ENCODE measurements around the gene ARSG.
"Not testable (repeated sequence)": the region's sequence is repeated elsewhere in the genome, so short reads cannot be mapped to it uniquely, and the experiment has no call there.

Gene ARSG

DNA sequence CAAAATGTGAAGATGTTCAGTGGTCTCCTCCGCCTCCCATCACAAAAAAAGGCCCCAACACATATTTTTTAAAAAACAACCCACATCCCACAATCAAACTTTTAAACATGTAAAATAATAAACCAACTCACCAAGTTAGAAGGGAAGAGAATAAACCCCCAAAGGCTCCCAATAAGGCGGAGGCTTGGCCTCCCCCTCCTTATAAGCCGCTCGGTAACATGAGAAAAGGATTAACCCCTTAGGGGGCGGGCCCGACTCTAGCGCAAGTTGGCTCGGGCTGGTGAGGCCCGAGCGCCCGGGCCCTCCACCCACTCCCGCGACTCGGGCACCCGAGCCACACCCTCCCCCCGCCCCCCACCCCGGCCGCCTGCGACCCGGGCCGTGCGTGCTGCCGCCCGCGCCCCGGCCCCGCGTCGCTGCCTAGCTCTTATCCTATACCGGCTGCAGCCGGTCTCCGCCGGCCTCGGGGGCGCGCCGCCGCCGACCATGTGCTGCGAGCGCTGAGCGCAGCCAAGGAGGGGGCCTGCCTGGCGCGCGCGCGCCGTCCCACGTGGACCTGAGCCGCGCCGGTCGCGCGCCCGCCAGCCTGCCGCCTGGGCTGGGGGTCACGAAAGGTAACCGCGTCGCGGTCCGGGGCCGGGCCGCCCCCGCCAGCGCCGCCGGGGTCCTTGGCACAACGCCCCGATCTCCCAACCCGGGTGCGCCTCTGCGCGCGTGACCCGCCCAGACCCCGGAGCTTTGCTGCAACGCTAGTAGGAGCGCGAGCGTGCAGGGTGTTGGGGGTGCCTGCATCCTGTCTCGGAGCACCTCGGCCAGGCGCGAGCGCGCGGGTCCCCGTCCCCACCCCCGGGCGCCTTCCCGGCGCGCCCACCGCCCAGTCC lies at the start of gene ARSG, which contains the start of gene SLC16A6:
TSS of gene ARSG (plus strand) at position 541 of the 881 bp plus-strand sequence. CDS start 15,999 bp downstream, outside the sequence.
TSS of gene SLC16A6 (minus strand) at position 173 of the 881 bp plus-strand sequence. CDS start 12,807 bp downstream, outside the sequence.
- FAIRE-seq: no peak

DNA sequence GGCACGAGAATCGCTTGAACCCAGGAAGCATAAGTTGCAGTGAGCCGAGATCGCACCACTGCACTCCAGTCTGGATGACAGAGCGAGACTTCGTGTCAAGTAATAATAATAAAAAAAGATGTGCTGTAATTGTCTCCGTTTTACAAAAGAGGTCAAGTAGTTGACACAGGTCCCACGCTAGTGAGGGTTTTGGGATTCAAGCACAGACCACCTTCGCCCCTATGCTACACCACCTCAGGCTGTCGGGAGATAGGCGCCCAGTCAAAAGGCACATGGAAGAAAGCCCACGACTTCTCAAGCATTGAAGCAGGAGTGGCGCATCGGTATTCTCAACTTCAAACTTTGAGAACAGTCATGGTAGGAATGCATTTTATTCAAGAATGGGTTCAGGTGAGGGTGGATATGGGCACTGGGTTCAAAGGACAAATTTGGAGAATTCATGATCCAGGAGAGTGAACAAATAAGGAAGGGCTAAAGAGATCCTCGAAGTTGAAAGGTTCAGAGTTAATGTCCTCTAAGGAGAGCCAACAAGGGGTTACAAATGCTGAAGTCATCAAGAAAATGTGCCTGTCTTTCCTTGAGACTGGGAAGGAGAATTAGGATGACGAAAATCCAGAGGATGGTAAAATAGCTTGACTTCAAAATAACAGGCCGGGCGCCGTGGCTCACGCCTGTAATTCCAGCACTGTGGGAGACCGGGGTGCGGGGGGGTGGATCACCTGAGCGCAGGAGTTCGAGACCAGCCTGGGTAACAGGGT lies 44.8 kb upstream of the ARSG start:
- FAIRE-seq: no peak

- no peak for FAIRE-seq
These were observed 43.7 kb upstream of the ARSG start, which contains the start of gene AMZ2 for GRCh38 chr17:68247445-68248198. Gene AMZ2 (plus strand): TSS chr17:68248043. CDS start chr17:68250188, 2,145 bp downstream.

GRCh38 chr17:68248199-68248825 lies 43.0 kb upstream of the ARSG start:
- no peak for FAIRE-seq

DNA sequence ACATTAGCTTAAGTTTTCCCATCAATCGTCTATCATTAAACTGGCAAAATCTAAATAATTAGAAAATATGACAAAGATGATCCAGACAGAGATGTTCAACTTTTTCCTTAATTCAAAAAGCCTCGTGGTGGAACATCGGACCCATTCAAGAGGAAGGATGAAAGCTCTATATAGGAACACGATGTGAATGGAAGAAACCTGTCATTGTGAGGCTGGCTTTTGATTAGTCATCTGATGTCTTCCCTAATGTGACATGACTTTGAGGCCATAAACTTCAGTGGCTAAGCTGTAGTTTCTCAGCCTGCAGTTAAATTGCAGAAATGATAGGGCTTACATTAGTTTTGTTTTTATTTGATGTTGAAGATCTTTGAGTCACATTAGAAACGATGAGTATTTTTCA lies 42.4 kb upstream of the ARSG start:
- FAIRE-seq: no peak

DNA sequence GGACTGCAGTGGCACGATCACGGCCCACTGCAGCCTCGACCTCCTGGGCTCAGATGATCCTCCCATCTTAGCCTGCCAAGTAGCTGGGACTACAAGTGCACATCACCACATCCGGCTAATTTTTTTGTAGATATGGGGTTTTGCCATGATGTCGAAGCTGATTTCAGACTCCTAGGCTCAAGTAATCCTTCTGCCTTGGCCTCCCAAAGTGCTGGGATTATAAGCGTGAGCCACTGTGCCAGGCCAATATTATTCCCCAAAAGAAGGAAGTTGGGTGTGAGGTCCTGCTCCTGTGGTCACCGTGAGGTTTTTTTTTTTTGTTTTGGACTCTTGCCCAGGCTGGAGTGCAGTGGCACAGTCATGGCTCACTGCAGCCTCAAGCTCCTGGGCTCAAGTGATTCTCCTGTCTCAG lies 41.9 kb upstream of the ARSG start:
- FAIRE-seq: no peak

DNA sequence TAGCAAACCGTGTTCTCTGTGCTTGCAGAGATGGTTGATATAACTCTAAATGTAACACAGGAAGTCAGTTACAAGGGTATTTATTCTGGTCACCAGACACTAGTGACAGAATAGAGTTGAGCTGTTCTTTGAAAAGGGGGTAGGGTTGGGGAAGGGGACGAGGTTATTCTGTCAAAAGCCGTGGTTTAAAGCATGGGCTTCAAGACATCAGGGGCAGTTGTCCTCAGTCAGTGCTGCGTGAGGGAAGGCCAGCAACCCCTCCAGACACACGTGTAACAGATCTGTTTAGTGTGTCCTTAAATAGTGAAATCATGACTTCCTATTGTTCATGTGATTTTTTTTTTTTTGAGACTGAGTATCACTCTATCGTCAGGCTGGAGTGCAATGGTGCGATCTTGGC lies 37.9 kb upstream of the ARSG start:
- FAIRE-seq: not testable (repeated sequence)

GRCh38 chr17:68255151-68255550 lies 36.1 kb upstream of the ARSG start:
- no peak for FAIRE-seq

DNA sequence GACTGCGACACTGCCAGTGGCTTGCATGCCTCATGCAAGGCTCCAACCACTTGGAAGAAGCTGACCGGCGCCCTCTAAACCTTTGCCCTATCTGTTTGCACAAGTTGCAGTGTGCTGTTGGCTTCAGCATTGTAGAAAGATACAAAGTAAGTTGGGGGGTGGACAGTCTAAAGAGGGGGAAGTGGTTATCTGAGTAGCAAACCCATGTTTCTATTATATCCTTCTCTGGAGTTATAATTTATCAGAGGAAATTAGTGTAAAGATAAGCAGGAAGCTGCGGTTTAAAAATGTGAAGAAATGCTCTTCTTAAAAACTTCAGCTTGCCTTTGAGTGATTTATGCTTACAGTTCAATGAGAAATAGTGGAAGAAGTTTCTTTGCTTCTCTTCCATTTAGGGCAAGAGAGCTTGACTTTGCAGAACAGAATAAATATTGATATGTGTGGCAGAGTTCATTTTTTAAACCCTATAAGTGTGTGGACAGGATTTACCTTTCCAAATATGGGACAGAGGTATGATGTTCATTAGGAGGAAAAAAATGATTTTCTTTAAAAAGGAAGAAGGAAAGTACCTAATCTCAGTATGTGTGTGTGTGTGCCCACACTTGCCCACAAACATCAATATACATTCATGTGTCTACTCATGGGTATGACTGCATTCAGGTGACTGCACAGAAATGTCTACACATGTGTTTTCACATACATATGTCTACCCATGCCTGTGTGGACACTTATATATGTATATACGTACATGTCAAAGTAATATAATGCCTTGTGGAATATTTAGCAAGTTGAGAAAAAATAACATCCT lies 35.4 kb upstream of the ARSG start:
- FAIRE-seq: no peak

DNA sequence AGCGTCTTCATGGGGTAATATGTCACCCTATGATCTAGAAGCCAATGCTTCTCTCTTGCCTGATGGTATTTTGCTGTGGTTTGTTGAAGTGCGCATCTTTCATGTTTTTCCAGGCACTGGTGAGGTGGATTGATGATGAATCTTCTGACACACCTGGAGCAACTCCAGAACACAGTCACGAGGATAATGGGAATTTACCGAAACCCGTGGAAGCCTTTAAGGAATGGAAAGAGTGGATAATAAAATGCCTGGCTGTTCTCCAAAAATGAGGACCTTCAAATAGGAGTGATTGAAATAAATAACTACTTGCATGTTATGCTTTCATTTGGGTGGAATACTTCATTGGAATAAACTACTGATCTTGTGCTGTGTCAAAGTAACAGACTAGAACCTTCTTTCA lies 34.6 kb upstream of the ARSG start:
- not testable (repeated sequence) for FAIRE-seq

- no peak for FAIRE-seq
These were observed 33.4 kb upstream of the ARSG start for GRCh38 chr17:68257934-68258333.

DNA sequence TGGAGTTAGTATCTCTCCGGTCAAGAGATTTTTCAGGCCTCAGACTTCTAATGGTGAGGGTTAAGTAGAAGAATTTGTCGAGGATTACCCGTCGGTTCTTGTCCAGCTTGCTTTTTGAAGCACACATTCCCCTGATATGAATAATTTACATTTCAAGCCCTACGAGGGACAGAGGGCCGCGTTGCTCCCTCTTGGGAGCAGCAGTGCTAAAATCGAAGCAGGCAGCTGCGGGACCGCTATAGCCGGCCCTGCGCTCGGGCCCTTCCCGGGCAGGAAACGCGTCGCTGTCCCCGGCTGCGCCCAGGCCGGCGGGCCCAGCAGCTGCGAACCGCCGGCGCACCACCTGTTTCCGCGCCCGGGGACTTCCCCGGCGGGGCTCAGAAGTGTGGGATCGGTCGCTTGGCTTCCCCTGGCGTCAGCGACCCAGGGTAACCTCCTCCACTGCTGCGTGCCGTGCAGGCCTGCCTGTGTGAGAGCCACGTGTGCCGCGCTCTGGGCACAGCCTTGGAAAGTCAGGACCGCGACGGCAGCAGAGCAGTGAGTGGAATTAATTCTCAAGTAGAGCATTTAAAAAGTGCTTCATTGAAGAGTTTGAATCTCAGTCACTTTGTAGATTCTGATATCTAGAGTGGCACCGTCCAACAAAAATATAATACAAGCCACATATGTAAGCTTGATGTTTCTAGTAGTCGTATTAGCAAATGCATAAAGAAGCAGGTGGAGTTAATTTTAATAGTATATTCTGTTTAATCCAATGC lies 32.2 kb upstream of the ARSG start:
- not testable (repeated sequence) for FAIRE-seq

GRCh38 chr17:68259648-68259951 lies 31.7 kb upstream of the ARSG start:
- not testable (repeated sequence) for FAIRE-seq

- no peak for FAIRE-seq
These were observed 31.1 kb upstream of the ARSG start for GRCh38 chr17:68260051-68260762.

GRCh38 chr17:68262467-68262866 lies 28.8 kb upstream of the ARSG start:
- not testable (repeated sequence) for FAIRE-seq

DNA sequence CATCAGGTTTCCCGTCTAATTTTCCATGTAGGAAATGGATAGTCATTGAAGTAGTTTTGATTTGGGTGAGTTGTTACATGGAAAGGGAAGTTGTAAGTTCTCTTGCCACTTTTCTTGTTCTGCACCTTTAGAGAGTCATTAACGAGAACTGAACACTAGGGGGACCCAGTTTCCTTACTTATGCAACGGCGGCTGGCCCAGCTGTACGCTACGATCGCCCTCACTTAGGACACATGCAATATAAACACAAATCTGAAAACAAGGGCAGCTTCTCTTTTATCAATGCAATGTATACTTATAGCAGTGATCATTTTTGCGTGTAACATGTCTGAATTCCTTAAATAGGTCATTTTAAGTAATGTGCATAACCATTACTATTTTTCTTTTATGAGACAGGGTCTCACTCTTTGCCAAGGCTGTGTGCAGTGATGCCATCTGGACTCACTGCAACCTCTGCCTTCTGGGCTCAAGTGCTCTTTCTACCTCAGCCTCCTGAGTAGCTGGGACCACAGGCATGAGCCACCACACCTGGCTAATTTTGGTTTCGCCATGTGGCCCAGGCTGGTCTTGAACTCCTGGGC lies 28.1 kb upstream of the ARSG start:
- FAIRE-seq: not testable (repeated sequence)

DNA sequence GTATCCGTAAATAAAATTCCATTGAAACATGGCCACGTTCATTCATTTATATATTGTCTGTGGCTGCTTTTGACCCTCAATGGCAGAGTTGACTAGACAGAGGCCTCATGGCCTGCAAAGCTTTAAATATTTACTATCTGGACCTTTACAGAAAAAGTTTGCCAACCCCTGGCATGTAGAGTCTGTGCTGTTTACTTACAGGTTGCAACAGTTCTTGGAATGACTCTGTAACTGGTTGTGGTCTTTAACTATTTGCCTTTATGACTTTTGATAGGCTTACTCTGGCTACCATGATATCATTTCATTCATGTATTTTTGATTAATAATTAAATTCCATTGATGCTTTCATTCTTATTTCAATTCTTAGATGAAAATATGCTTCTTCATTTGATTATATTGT lies 25.5 kb upstream of the ARSG start:
- FAIRE-seq: not testable (repeated sequence)

GRCh38 chr17:68273722-68274121 lies 17.6 kb upstream of the ARSG start:
- FAIRE-seq: no peak

DNA sequence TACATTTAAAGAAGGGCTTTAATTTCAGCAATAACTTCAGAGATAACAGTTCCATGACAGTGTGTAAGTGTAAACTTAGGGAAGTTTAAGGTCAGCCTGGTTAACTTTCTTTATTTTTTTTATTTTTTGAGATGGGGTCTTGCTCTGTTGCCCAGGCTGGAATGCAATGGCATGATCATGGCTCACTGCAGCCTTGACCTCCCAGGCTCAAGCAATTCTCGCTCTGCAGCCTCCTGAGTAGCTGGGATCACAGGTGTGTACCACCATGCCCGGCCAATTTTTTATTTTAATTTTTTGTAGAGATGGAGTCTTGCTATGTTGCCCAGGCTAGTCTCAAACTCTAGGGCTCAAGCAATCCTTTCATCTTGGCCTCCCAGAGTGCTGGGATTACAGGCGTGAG lies 15.0 kb upstream of the ARSG start:
- not testable (repeated sequence) for FAIRE-seq

- no peak for FAIRE-seq
These were observed 13.5 kb upstream of the ARSG start for GRCh38 chr17:68277807-68278206.

All from colon (tissue), 2 donors.